ENCODE measurements around the gene SMIM20. TPM values are rescaled to one million over a fixed set of nuclear protein-coding genes. Genes with fewer than 3 reads are reported as not detected.

SMIM20 gene
- total and polyA plus RNA-seq, 2 experiments from 2014 or later = 56.6 to 82.9 TPM

- no peak for TF ChIP-seq ZNF462 (CRISPR knock-in tag; IDR thresholded peaks at IDR 0.05)
- no peak for TF ChIP-seq NANOG (IDR thresholded peaks at IDR 0.05; ENCODE audit: borderline replicate concordance)
- no peak for TF ChIP-seq CREB1 (CRISPR knock-in tag; IDR thresholded peaks at IDR 0.05; ENCODE audit: low read depth)
- TF ChIP-seq POLR2AphosphoS5 (IDR thresholded peaks at IDR 0.05; ENCODE audit: low read depth) = no peak
- TF ChIP-seq ZNF331 (CRISPR knock-in tag; IDR thresholded peaks at IDR 0.05; ENCODE audit: low read depth) = no peak
Measured at GRCh38 chr4:25948051-25948450, 34.0 kb downstream of the SMIM20 start (continued).

GRCh38 chr4:25949173-25949748 lies 35.2 kb downstream of the SMIM20 start:
- H3K4me3 Mint-ChIP-seq = no peak overlapping the region
- TF ChIP-seq POLR2AphosphoS5 (IDR thresholded peaks at IDR 0.05; ENCODE audit: low read depth) (no peak), REST (IDR thresholded peaks at IDR 0.05; ENCODE audit: unreplicated experiment) (no peak), CREB1 (CRISPR knock-in tag; IDR thresholded peaks at IDR 0.05; ENCODE audit: low read depth) (no peak), ZNF114 (CRISPR knock-in tag; IDR thresholded peaks at IDR 0.05) (no peak), JUNB (IDR thresholded peaks at IDR 0.05; ENCODE audit: unreplicated experiment) (no peak), EZH2phosphoT487 (IDR thresholded peaks at IDR 0.05; ENCODE audit: unreplicated experiment) (no peak)

More at GRCh38 chr4:25949173-25949748, 35.2 kb downstream of the SMIM20 start:
- H3K27me3 ChIP-seq (ENCODE audit: insufficient read depth) = no peaks in the 10 kb centered on the region
- no peaks in the 10 kb centered on the region for H3K79me2 ChIP-seq (replicated peaks; ENCODE audit: insufficient read depth)
- no peaks in the 10 kb centered on the region for H3F3A ChIP-seq (replicated peaks; ENCODE audit: low read depth)
- peaks cover 25% of the 10 kb centered on the region for H3K4me1 ChIP-seq (ENCODE audit: insufficient read depth)
- H3K27me3 Mint-ChIP-seq (ENCODE audit: insufficient read depth, low read depth, poor library complexity) = peaks cover 12% of the 10 kb centered on the region
- no peaks in the 10 kb centered on the region for H3K36me3 ChIP-seq (ENCODE audit: insufficient read depth)
- H3K4me2 ChIP-seq = no peak overlapping the region
- H3K27ac Mint-ChIP-seq = no peak overlapping the region
- ATAC-seq = peak; percentile 76
- no peak overlapping the region for H3K4me3 ChIP-seq
- H3K4me1 Mint-ChIP-seq = peaks cover 44% of the 10 kb centered on the region
- peak; percentile 91 for DNase-seq (ENCODE audit: low spot score)
- H3K36me3 Mint-ChIP-seq (ENCODE audit: low read depth) = no peaks in the 10 kb centered on the region
- no peak overlapping the region for H3K27ac ChIP-seq (ENCODE audit: low read depth)
- H3K9me2 ChIP-seq (ENCODE audit: insufficient read depth) = no peaks in the 10 kb centered on the region
- H4K20me1 ChIP-seq (replicated peaks; ENCODE audit: insufficient read depth) = no peaks in the 10 kb centered on the region
- H2AFZ ChIP-seq = 0 out of 2 replicates have a peak overlapping the region, but pooled peaks have one; percentile 21
- H3K9me3 Mint-ChIP-seq = no peaks in the 10 kb centered on the region

All from GM23338 (cell line).